ENCODE data around the gene CFAP210. TPM values are rescaled to one million over a fixed set of nuclear protein-coding genes. Genes with fewer than 3 reads are reported as not detected.
"Not testable (repeated sequence)": the region's sequence is repeated elsewhere in the genome, so short reads cannot be mapped to it uniquely, and the experiment has no call there.

The CFAP210 gene
- total RNA-seq, 2 experiments from 2014 or later, result not detected

GRCh38 chr2:169716938-169717690 lies 22.9 kb upstream of the CFAP210 start:
- H3K4me3 Mint-ChIP-seq, result no peak overlapping the region
- no peaks in the 10 kb centered on the region for H3K36me3 Mint-ChIP-seq
- no peaks in the 10 kb centered on the region for H3K27me3 Mint-ChIP-seq
- no peaks in the 10 kb centered on the region for H3K9me3 Mint-ChIP-seq
- peaks cover 3% of the 10 kb centered on the region for H3K4me1 Mint-ChIP-seq
- no peak overlapping the region for H3K27ac Mint-ChIP-seq
- DNase-seq, result no peak

- no peak for DNase-seq
- no peak overlapping the region for H3K27ac Mint-ChIP-seq
- no peaks in the 10 kb centered on the region for H3K9me3 Mint-ChIP-seq
- no peak overlapping the region for H3K4me3 Mint-ChIP-seq
- peaks cover 3% of the 10 kb centered on the region for H3K36me3 Mint-ChIP-seq
- no peaks in the 10 kb centered on the region for H3K27me3 Mint-ChIP-seq
- H3K4me1 Mint-ChIP-seq, result peaks cover 3% of the 10 kb centered on the region
These were observed 22.2 kb upstream of the CFAP210 start for GRCh38 chr2:169716238-169716886.

GRCh38 chr2:169715379-169716237 lies 21.4 kb upstream of the CFAP210 start:
- DNase-seq, result no peak
- Mint-ChIP-seq H3K27ac (no peak overlapping the region), H3K36me3 (peaks cover 3% of the 10 kb centered on the region), H3K4me1 (peaks cover 3% of the 10 kb centered on the region), H3K4me3 (no peak overlapping the region), H3K9me3 (no peaks in the 10 kb centered on the region), H3K27me3 (no peaks in the 10 kb centered on the region)

- Mint-ChIP-seq H3K27ac (no peak overlapping the region), H3K36me3 (peaks cover 3% of the 10 kb centered on the region)
- DNase-seq, result no peak
These were observed 20.5 kb upstream of the CFAP210 start for GRCh38 chr2:169714699-169715098.

GRCh38 chr2:169713331-169713730 lies 19.1 kb upstream of the CFAP210 start:
- Mint-ChIP-seq H3K4me3 (no peak overlapping the region), H3K27me3 (no peaks in the 10 kb centered on the region), H3K27ac (no peak overlapping the region), H3K4me1 (no peaks in the 10 kb centered on the region), H3K9me3 (no peaks in the 10 kb centered on the region), H3K36me3 (peaks cover 3% of the 10 kb centered on the region)
- DNase-seq, result no peak

More at GRCh38 chr2:169714699-169715098, 20.5 kb upstream of the CFAP210 start:
- no peaks in the 10 kb centered on the region for H3K27me3 Mint-ChIP-seq
- H3K9me3 Mint-ChIP-seq, result no peaks in the 10 kb centered on the region
- peaks cover 3% of the 10 kb centered on the region for H3K4me1 Mint-ChIP-seq
- H3K4me3 Mint-ChIP-seq, result no peak overlapping the region

- Mint-ChIP-seq H3K4me3 (no peak overlapping the region), H3K9me3 (no peaks in the 10 kb centered on the region), H3K36me3 (peaks cover 3% of the 10 kb centered on the region), H3K4me1 (no peaks in the 10 kb centered on the region), H3K27ac (no peak overlapping the region), H3K27me3 (no peaks in the 10 kb centered on the region)
- no peak for DNase-seq
These were observed 18.6 kb upstream of the CFAP210 start for GRCh38 chr2:169712791-169713227.

GRCh38 chr2:169711751-169712509 lies 17.7 kb upstream of the CFAP210 start:
- Mint-ChIP-seq H3K36me3 (peaks cover 3% of the 10 kb centered on the region), H3K4me1 (no peaks in the 10 kb centered on the region), H3K9me3 (no peaks in the 10 kb centered on the region), H3K27ac (no peak overlapping the region), H3K27me3 (no peaks in the 10 kb centered on the region), H3K4me3 (no peak overlapping the region)
- no peak for DNase-seq

- H3K4me3 Mint-ChIP-seq, result no peak overlapping the region
- H3K27me3 Mint-ChIP-seq, result no peaks in the 10 kb centered on the region
- peaks cover 3% of the 10 kb centered on the region for H3K36me3 Mint-ChIP-seq
- H3K9me3 Mint-ChIP-seq, result no peaks in the 10 kb centered on the region
- no peak overlapping the region for H3K27ac Mint-ChIP-seq
- no peak for DNase-seq
- no peaks in the 10 kb centered on the region for H3K4me1 Mint-ChIP-seq
These were observed 15.8 kb upstream of the CFAP210 start for GRCh38 chr2:169709981-169710380.

- Mint-ChIP-seq H3K4me3 (no peak overlapping the region), H3K36me3 (peaks cover 3% of the 10 kb centered on the region), H3K27me3 (no peaks in the 10 kb centered on the region), H3K27ac (no peak overlapping the region), H3K4me1 (no peaks in the 10 kb centered on the region), H3K9me3 (no peaks in the 10 kb centered on the region)
- no peak for DNase-seq
These were observed 15.1 kb upstream of the CFAP210 start for GRCh38 chr2:169709331-169709730.

- H3K4me1 Mint-ChIP-seq, result no peaks in the 10 kb centered on the region
- no peak overlapping the region for H3K27ac Mint-ChIP-seq
- no peak overlapping the region for H3K4me3 Mint-ChIP-seq
- H3K9me3 Mint-ChIP-seq, result no peaks in the 10 kb centered on the region
- no peaks in the 10 kb centered on the region for H3K27me3 Mint-ChIP-seq
- DNase-seq, result no peak
- peaks cover 3% of the 10 kb centered on the region for H3K36me3 Mint-ChIP-seq
These were observed 13.4 kb upstream of the CFAP210 start for GRCh38 chr2:169707626-169708025.

- Mint-ChIP-seq H3K36me3 (peaks cover 1% of the 10 kb centered on the region), H3K27ac (no peak overlapping the region), H3K9me3 (no peaks in the 10 kb centered on the region), H3K4me1 (no peaks in the 10 kb centered on the region), H3K4me3 (no peak overlapping the region), H3K27me3 (no peaks in the 10 kb centered on the region)
- DNase-seq, result no peak
These were observed 11.7 kb upstream of the CFAP210 start for GRCh38 chr2:169705927-169706326.

- Mint-ChIP-seq H3K27ac (no peak overlapping the region), H3K9me3 (no peaks in the 10 kb centered on the region), H3K27me3 (no peaks in the 10 kb centered on the region), H3K36me3 (peaks cover 10% of the 10 kb centered on the region), H3K4me3 (no peak overlapping the region), H3K4me1 (no peaks in the 10 kb centered on the region)
- DNase-seq, result no peak
These were observed 10.0 kb upstream of the CFAP210 start for GRCh38 chr2:169704160-169704708.

- peaks cover under 1% of the 10 kb centered on the region for H3K4me1 Mint-ChIP-seq
- DNase-seq, result no peak
- no peak overlapping the region for H3K4me3 Mint-ChIP-seq
- H3K36me3 Mint-ChIP-seq, result peaks cover 15% of the 10 kb centered on the region
- H3K27ac Mint-ChIP-seq, result no peak overlapping the region
- no peaks in the 10 kb centered on the region for H3K9me3 Mint-ChIP-seq
- H3K27me3 Mint-ChIP-seq, result no peaks in the 10 kb centered on the region
These were observed 8.8 kb upstream of the CFAP210 start for GRCh38 chr2:169702996-169703395.

GRCh38 chr2:169699173-169699572 lies 5.0 kb upstream of the CFAP210 start:
- not testable (repeated sequence) for H3K27ac Mint-ChIP-seq

More at GRCh38 chr2:169699173-169699572, 5.0 kb upstream of the CFAP210 start:
- not testable (repeated sequence) for H3K4me1 Mint-ChIP-seq, H3K4me3 Mint-ChIP-seq, DNase-seq, H3K27me3 Mint-ChIP-seq, H3K9me3 Mint-ChIP-seq
- H3K36me3 Mint-ChIP-seq, result peaks cover 20% of the 10 kb centered on the region

All from activated naive CD8-positive, alpha-beta T cell treated with anti-CD3 and anti-CD28 coated beads for 36 hours (primary cell).